Measurements from ENCODE around the gene ANO4.

- TF ChIP-seq YY1 (tag by site-specific recombination; IDR thresholded peaks at IDR 0.05) = no peak
- no peak for TF ChIP-seq ZNF624 (tag by site-specific recombination; IDR thresholded peaks at IDR 0.05)
- TF ChIP-seq CTCF (tag by site-specific recombination; IDR thresholded peaks at IDR 0.05) = no peak
- no peak for TF ChIP-seq ZNF629 (tag by site-specific recombination; IDR thresholded peaks at IDR 0.05)
- no peak for TF ChIP-seq ZNF510 (tag by site-specific recombination; IDR thresholded peaks at IDR 0.05; ENCODE audit: insufficient replicate concordance)
- TF ChIP-seq INSM2 (tag by site-specific recombination; IDR thresholded peaks at IDR 0.05) = no peak
- no peak for TF ChIP-seq ZFP41 (tag by site-specific recombination; IDR thresholded peaks at IDR 0.05; ENCODE audit: borderline replicate concordance)
- TF ChIP-seq PATZ1 (tag by site-specific recombination; IDR thresholded peaks at IDR 0.05) = no peak
- no peak for TF ChIP-seq ZNF274 (IDR thresholded peaks at IDR 0.05; ENCODE audit: low read length)
- TF ChIP-seq ZNF274 (tag by site-specific recombination; IDR thresholded peaks at IDR 0.05; ENCODE audit: borderline replicate concordance) = no peak
- no peak for TF ChIP-seq GLIS1 (tag by site-specific recombination; IDR thresholded peaks at IDR 0.05)
- no peak for TF ChIP-seq KLF16 (tag by site-specific recombination; IDR thresholded peaks at IDR 0.05)
- no peak for TF ChIP-seq ZNF747 (tag by site-specific recombination; IDR thresholded peaks at IDR 0.05)
- no peak for TF ChIP-seq MYNN (tag by site-specific recombination; IDR thresholded peaks at IDR 0.05; ENCODE audit: borderline replicate concordance)
Measured at GRCh38 chr12:100868487-100868886, 73.9 kb downstream of the ANO4 start.

Data from HEK293 (cell line).